ENCODE measurements around the gene KRTAP5-10. TPM values are rescaled to one million over a fixed set of nuclear protein-coding genes. Genes with fewer than 3 reads are reported as not detected.
"Not testable (repeated sequence)": the region's sequence is repeated elsewhere in the genome, so short reads cannot be mapped to it uniquely, and the experiment has no call there.

KRTAP5-10 gene
- total RNA-seq, 2 experiments from 2014 or later, result not detected

- H3K27me3 Mint-ChIP-seq (ENCODE audit: low read depth), result peaks cover 18% of the 10 kb centered on the region
- H3K9me3 Mint-ChIP-seq (ENCODE audit: insufficient read depth); POLR2A ChIA-PET; H3K27ac Mint-ChIP-seq; H3K4me3 Mint-ChIP-seq; DNase-seq; H3K36me3 Mint-ChIP-seq (ENCODE audit: low read depth); CTCF ChIA-PET; H3K4me1 Mint-ChIP-seq (ENCODE audit: low read depth); ATAC-seq: not testable (repeated sequence)
Observed at GRCh38 chr11:71607520-71608216, 42.3 kb downstream of the KRTAP5-10 start.

- POLR2A ChIA-PET; H3K36me3 Mint-ChIP-seq (ENCODE audit: low read depth); ATAC-seq; H3K4me3 Mint-ChIP-seq; H3K4me1 Mint-ChIP-seq (ENCODE audit: low read depth); H3K27ac Mint-ChIP-seq; DNase-seq; H3K9me3 Mint-ChIP-seq (ENCODE audit: insufficient read depth); CTCF ChIA-PET: not testable (repeated sequence)
- peaks cover 18% of the 10 kb centered on the region for H3K27me3 Mint-ChIP-seq (ENCODE audit: low read depth)
Observed at GRCh38 chr11:71608272-71608671, 42.9 kb downstream of the KRTAP5-10 start.

- ATAC-seq; H3K36me3 Mint-ChIP-seq (ENCODE audit: low read depth); H3K4me3 Mint-ChIP-seq; H3K4me1 Mint-ChIP-seq (ENCODE audit: low read depth); H3K27ac Mint-ChIP-seq; H3K9me3 Mint-ChIP-seq (ENCODE audit: insufficient read depth); POLR2A ChIA-PET; DNase-seq; CTCF ChIA-PET: not testable (repeated sequence)
- peaks cover 15% of the 10 kb centered on the region for H3K27me3 Mint-ChIP-seq (ENCODE audit: low read depth)
Observed at GRCh38 chr11:71611218-71611910, 46.0 kb downstream of the KRTAP5-10 start.

GRCh38 chr11:71613931-71614330 is 48.6 kb downstream of the KRTAP5-10 start:
- POLR2A ChIA-PET; H3K4me3 Mint-ChIP-seq; H3K27me3 Mint-ChIP-seq (ENCODE audit: low read depth); ATAC-seq; H3K9me3 Mint-ChIP-seq (ENCODE audit: insufficient read depth); DNase-seq; H3K36me3 Mint-ChIP-seq (ENCODE audit: low read depth); H3K27ac Mint-ChIP-seq; H3K4me1 Mint-ChIP-seq (ENCODE audit: low read depth); CTCF ChIA-PET: not testable (repeated sequence)

- POLR2A ChIA-PET, result not testable (repeated sequence)
Observed at GRCh38 chr11:71614366-71614917, 49.1 kb downstream of the KRTAP5-10 start.

GRCh38 chr11:71615003-71615402 is 49.6 kb downstream of the KRTAP5-10 start:
- ATAC-seq; CTCF ChIA-PET; DNase-seq; POLR2A ChIA-PET; H3K4me1 Mint-ChIP-seq (ENCODE audit: low read depth); H3K36me3 Mint-ChIP-seq (ENCODE audit: low read depth); H3K27me3 Mint-ChIP-seq (ENCODE audit: low read depth); H3K27ac Mint-ChIP-seq; H3K9me3 Mint-ChIP-seq (ENCODE audit: insufficient read depth); H3K4me3 Mint-ChIP-seq: not testable (repeated sequence)

More at GRCh38 chr11:71614366-71614917, 49.1 kb downstream of the KRTAP5-10 start:
- CTCF ChIA-PET; H3K27ac Mint-ChIP-seq; H3K9me3 Mint-ChIP-seq (ENCODE audit: insufficient read depth); H3K4me1 Mint-ChIP-seq (ENCODE audit: low read depth); H3K27me3 Mint-ChIP-seq (ENCODE audit: low read depth); ATAC-seq; H3K36me3 Mint-ChIP-seq (ENCODE audit: low read depth); DNase-seq; H3K4me3 Mint-ChIP-seq: not testable (repeated sequence)

Other genes starting within 250 kb of the KRTAP5-10 start
- 10 to 100 TPM; 57.9 to 58.8 TPM for gene DHCR7, start 117.2 kb upstream of the KRTAP5-10 start, total RNA-seq
- gene NADSYN1, start 112.4 kb upstream of the KRTAP5-10 start, total RNA-seq, result 100 to 1,000 TPM; 118 to 127 TPM
- not detected for gene KRTAP5-7, start 38.3 kb upstream of the KRTAP5-10 start, total RNA-seq
- gene KRTAP5-8, start 27.5 kb upstream of the KRTAP5-10 start, total RNA-seq, result under 1 TPM in 1 of 2 experiments, not detected in 1; 0.24 TPM
- gene KRTAP5-9, start 17.1 kb upstream of the KRTAP5-10 start, total RNA-seq, result not detected
- gene KRTAP5-11, start 17.3 kb downstream of the KRTAP5-10 start, total RNA-seq, result not detected